ENCODE data around the gene SLC27A3.

DNA sequence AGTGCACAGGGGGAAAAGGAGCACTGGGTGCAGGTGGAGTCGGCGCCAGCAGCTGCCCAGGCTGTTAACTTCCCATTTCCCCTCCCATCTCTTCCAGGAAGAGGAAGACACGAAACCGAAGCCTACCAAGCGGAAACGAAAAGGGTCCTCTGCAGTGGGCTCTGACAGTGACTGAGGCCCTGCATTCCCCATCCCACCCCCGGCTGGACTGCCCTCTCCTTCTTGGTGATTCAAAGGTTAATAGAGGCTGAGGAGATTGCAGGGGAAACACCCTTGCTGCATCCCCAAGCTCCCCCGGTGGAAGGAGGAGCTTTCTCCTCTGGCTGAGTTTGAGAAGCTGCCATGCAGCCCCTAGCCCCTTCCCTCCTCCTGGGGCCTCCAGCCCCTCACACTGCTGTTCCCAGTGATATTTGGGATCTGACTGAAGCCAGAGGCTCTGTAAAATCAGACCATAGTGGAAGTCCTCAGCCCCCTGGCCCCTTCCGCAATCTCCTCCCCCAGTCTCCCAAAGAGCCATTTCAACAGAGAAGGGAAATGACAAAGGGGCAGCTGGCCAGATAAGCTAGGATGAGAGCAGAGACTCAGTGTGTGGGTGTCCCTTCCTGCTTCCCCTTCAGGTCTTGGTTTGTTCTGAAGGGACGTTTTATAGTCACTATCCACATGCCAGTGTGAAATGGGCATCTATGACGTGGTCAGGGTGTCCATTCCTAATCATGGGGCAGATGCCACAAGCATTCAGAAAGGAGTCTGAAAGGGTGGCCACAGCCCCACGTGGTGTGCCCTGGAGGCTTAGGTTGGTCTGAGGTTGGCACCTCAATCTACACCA, 1.9 kb upstream of the SLC27A3 start:
- TF ChIP-seq EP300 (IDR thresholded peaks at IDR 0.05; ENCODE audit: low read depth), result no peak
- TF ChIP-seq, protein P1, sequence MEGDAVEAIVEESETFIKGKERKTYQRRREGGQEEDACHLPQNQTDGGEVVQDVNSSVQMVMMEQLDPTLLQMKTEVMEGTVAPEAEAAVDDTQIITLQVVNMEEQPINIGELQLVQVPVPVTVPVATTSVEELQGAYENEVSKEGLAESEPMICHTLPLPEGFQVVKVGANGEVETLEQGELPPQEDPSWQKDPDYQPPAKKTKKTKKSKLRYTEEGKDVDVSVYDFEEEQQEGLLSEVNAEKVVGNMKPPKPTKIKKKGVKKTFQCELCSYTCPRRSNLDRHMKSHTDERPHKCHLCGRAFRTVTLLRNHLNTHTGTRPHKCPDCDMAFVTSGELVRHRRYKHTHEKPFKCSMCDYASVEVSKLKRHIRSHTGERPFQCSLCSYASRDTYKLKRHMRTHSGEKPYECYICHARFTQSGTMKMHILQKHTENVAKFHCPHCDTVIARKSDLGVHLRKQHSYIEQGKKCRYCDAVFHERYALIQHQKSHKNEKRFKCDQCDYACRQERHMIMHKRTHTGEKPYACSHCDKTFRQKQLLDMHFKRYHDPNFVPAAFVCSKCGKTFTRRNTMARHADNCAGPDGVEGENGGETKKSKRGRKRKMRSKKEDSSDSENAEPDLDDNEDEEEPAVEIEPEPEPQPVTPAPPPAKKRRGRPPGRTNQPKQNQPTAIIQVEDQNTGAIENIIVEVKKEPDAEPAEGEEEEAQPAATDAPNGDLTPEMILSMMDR (IDR thresholded peaks at IDR 0.05), result no peak
